HEK293 (cell line): ENCODE measurements around the gene WDR47.

ENCODE experiments used
- BCL11B ChIP-seq: fragments of 450-650 bp; formaldehyde crosslinking; IDR thresholded peaks from 2 replicates; pipeline ENCODE4 v1.5.1; 2016; ENCODE audit warnings: low read depth, missing biosample characterization, missing genetic modification characterization
- GLIS2 ChIP-seq: fragments of 450-650 bp; formaldehyde crosslinking; IDR thresholded peaks from 2 replicates; pipeline ENCODE4 v1.5.1; 2016; ENCODE audit warnings: missing biosample characterization, missing genetic modification characterization
- HIC1 ChIP-seq: fragments of 450-650 bp; formaldehyde crosslinking; IDR thresholded peaks from 2 replicates; pipeline ENCODE4 v1.5.1; 2016; ENCODE audit warnings: missing biosample characterization, missing genetic modification characterization
- KLF1 ChIP-seq: fragments of 450-650 bp; formaldehyde crosslinking; IDR thresholded peaks from 2 replicates; pipeline ENCODE4 v1.5.1; 2016; ENCODE audit warnings: missing biosample characterization, missing genetic modification characterization
- MZF1 ChIP-seq: fragments of 450-650 bp; formaldehyde crosslinking; IDR thresholded peaks from 2 replicates; pipeline ENCODE4 v1.5.1; 2017; ENCODE audit warnings: missing biosample characterization, missing genetic modification characterization, borderline replicate concordance
- PBX3 ChIP-seq: sonication (generic); formaldehyde crosslinking; IDR thresholded peaks from 2 replicates; pipeline ENCODE4 v1.8.1; 2022; ENCODE audit warnings: mild to moderate bottlenecking, moderate library complexity, missing genetic modification reagents
- REPIN1 ChIP-seq: fragments of 450-650 bp; formaldehyde crosslinking; IDR thresholded peaks from 2 replicates; pipeline ENCODE4 v1.5.1; 2017; ENCODE audit warnings: missing biosample characterization, missing genetic modification characterization, low read depth
- SCRT2 ChIP-seq: fragments of 450-650 bp; formaldehyde crosslinking; IDR thresholded peaks from 2 replicates; pipeline ENCODE4 v1.5.1; 2016; ENCODE audit warnings: missing biosample characterization, missing genetic modification characterization
- SP7 ChIP-seq: fragments of 450-650 bp; formaldehyde crosslinking; IDR thresholded peaks from 2 replicates; pipeline ENCODE4 v1.5.1; 2016; ENCODE audit warnings: missing biosample characterization, missing genetic modification characterization
- TRIM28 ChIP-seq: IDR thresholded peaks from 2 replicates; pipeline ENCODE4 v1.6.1; 2011; ENCODE audit warnings: low read length, control low read depth, borderline replicate concordance
- ZBTB17 ChIP-seq: fragments of 450-650 bp; formaldehyde crosslinking; IDR thresholded peaks from 2 replicates; pipeline ENCODE4 v1.5.1; 2016; ENCODE audit warnings: missing biosample characterization, missing genetic modification characterization
- ZNF114 ChIP-seq: fragments of 450-650 bp; formaldehyde crosslinking; IDR thresholded peaks from 2 replicates; pipeline ENCODE4 v1.5.0; 2017; ENCODE audit warnings: missing biosample characterization, missing genetic modification characterization
- ZNF155 ChIP-seq: fragments of 450-650 bp; formaldehyde crosslinking; IDR thresholded peaks from 2 replicates; pipeline ENCODE4 v1.5.1; 2016; ENCODE audit warnings: missing biosample characterization, missing genetic modification characterization
- ZNF221 ChIP-seq: fragments of 450-650 bp; formaldehyde crosslinking; IDR thresholded peaks from 2 replicates; pipeline ENCODE4 v1.5.1; 2017; ENCODE audit warnings: missing biosample characterization, missing genetic modification characterization, borderline replicate concordance
- ZNF223 ChIP-seq: fragments of 450-650 bp; formaldehyde crosslinking; IDR thresholded peaks from 2 replicates; pipeline ENCODE4 v1.5.1; 2016; ENCODE audit warnings: missing biosample characterization, missing genetic modification characterization
- ZNF274 ChIP-seq, 2 experiments: fragments of 200-500 bp in 1 of 2; fragments of 450-650 bp in 1 of 2; sonication (Bioruptor generic) in 1 of 2; formaldehyde crosslinking in 1 of 2; IDR thresholded peaks; 2 replicates each; pipeline versions ENCODE4 v1.5.1 to v1.6.1; 2014 to 2016; ENCODE audit warnings: borderline replicate concordance in 1 of 2, inconsistent platforms in 1 of 2, low read length in 1 of 2, missing biosample characterization in 1 of 2, missing genetic modification characterization in 1 of 2
- ZNF302 ChIP-seq: fragments of 450-650 bp; formaldehyde crosslinking; IDR thresholded peaks from 2 replicates; pipeline ENCODE4 v1.5.1; 2016; ENCODE audit warnings: missing biosample characterization, missing genetic modification characterization, low read depth
- ZNF354C ChIP-seq: fragments of 450-650 bp; formaldehyde crosslinking; IDR thresholded peaks from 2 replicates; pipeline ENCODE4 v1.5.1; 2016; ENCODE audit warnings: missing biosample characterization, missing genetic modification characterization, low read depth, borderline replicate concordance
- ZNF433 ChIP-seq: fragments of 450-650 bp; formaldehyde crosslinking; IDR thresholded peaks from 2 replicates; pipeline ENCODE4 v1.5.1; 2016; ENCODE audit warnings: missing biosample characterization, missing genetic modification characterization, low read depth
- ZNF48 ChIP-seq: fragments of 450-650 bp; formaldehyde crosslinking; IDR thresholded peaks from 2 replicates; pipeline ENCODE4 v1.5.1; 2016; ENCODE audit warnings: missing biosample characterization, missing genetic modification characterization
- ZNF510 ChIP-seq: fragments of 450-650 bp; formaldehyde crosslinking; IDR thresholded peaks from 2 replicates; pipeline ENCODE4 v1.5.1; 2018; ENCODE audit warnings: mild to moderate bottlenecking, missing genetic modification characterization, missing biosample characterization; ENCODE audit not compliant: insufficient replicate concordance
- ZNF521 ChIP-seq: fragments of 450-650 bp; formaldehyde crosslinking; IDR thresholded peaks from 2 replicates; pipeline ENCODE4 v1.5.1; 2017; ENCODE audit warnings: missing biosample characterization, mild to moderate bottlenecking, missing genetic modification characterization
- ZNF529 ChIP-seq: fragments of 450-650 bp; formaldehyde crosslinking; IDR thresholded peaks from 2 replicates; pipeline ENCODE4 v1.5.1; 2017; ENCODE audit warnings: missing genetic modification characterization, missing biosample characterization; ENCODE audit not compliant: insufficient replicate concordance
- ZNF530 ChIP-seq: fragments of 450-650 bp; formaldehyde crosslinking; IDR thresholded peaks from 2 replicates; pipeline ENCODE4 v1.5.1; 2016; ENCODE audit warnings: low read depth, missing biosample characterization, missing genetic modification characterization
- ZNF544 ChIP-seq: fragments of 450-650 bp; formaldehyde crosslinking; IDR thresholded peaks from 2 replicates; pipeline ENCODE4 v1.5.0; 2017; ENCODE audit warnings: missing biosample characterization, missing genetic modification characterization
- ZNF560 ChIP-seq: fragments of 450-650 bp; formaldehyde crosslinking; IDR thresholded peaks from 2 replicates; pipeline ENCODE4 v1.5.1; 2017; ENCODE audit warnings: missing biosample characterization, missing genetic modification characterization, borderline replicate concordance
- ZNF621 ChIP-seq: fragments of 450-650 bp; formaldehyde crosslinking; IDR thresholded peaks from 2 replicates; pipeline ENCODE4 v1.5.1; 2017; ENCODE audit warnings: missing biosample characterization, missing genetic modification characterization
- ZNF670 ChIP-seq: fragments of 450-650 bp; formaldehyde crosslinking; IDR thresholded peaks from 2 replicates; pipeline ENCODE4 v1.5.1; 2016; ENCODE audit warnings: missing biosample characterization, missing genetic modification characterization, low read depth
- ZNF768 ChIP-seq: fragments of 450-650 bp; formaldehyde crosslinking; IDR thresholded peaks from 2 replicates; pipeline ENCODE4 v1.5.1; 2018; ENCODE audit warnings: missing biosample characterization, mild to moderate bottlenecking, missing genetic modification characterization
- ZNF843 ChIP-seq: fragments of 450-650 bp; formaldehyde crosslinking; IDR thresholded peaks from 2 replicates; pipeline ENCODE4 v1.5.1; 2016; ENCODE audit warnings: missing biosample characterization, missing genetic modification characterization
- TF ChIP-seq, protein P1 (sequence below): fragments of 450-650 bp; formaldehyde crosslinking; IDR thresholded peaks from 2 replicates; pipeline ENCODE4 v1.5.1; 2016; ENCODE audit warnings: missing biosample characterization, missing genetic modification characterization
- TF ChIP-seq, protein P2 (sequence below): fragments of 450-650 bp; formaldehyde crosslinking; IDR thresholded peaks from 2 replicates; pipeline ENCODE4 v1.5.1; 2017; ENCODE audit warnings: missing biosample characterization, missing genetic modification characterization
- TF ChIP-seq, protein P3 (sequence below): fragments of 450-650 bp; formaldehyde crosslinking; IDR thresholded peaks from 2 replicates; pipeline ENCODE4 v1.5.1; 2016; ENCODE audit warnings: missing biosample characterization, missing genetic modification characterization

WDR47 gene

DNA sequence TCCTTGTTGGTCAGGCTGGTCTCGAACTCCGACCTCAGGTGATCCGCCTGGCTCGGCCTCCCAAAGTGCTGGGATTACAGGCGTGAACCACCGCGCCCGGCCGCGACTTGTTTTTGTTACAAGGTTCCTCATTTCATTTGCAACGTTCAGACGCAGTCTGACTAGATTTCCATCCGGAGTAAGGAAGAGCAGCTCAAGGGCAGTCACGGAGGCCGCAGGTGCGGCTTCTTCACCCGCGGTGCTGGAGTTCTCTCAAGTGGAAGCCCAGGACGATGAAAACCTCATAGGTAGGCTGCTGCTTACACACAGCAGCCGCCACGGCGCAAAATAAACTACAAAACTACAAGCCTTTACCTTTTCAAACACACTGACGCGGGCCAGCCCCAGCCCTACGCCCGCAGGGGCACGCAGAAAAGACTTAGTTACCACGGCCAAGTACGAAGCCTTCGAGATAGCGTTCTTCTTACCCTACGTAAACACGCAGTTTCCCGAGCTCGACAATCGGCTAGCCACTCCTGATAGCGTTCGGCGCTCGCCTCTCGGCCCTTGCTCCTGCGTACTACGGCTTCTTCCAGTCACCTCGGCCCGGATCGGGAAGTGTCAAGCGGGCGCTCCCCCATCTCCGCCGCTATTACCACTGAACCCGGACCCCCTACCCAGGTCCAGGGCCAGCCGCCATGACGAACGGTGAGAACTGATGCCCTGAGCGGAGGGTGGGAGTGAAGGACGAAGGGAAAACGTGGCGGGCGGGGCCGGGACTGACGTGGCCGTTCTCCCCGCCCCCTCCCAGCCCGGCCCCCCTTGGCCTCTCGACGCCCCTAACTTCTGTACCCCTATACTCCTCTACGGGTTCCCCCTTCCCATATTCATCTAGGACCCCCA lies 48.5 kb upstream of the WDR47 start, which contains the start of gene TMEM167B (continued):
- TF ChIP-seq, protein P1, sequence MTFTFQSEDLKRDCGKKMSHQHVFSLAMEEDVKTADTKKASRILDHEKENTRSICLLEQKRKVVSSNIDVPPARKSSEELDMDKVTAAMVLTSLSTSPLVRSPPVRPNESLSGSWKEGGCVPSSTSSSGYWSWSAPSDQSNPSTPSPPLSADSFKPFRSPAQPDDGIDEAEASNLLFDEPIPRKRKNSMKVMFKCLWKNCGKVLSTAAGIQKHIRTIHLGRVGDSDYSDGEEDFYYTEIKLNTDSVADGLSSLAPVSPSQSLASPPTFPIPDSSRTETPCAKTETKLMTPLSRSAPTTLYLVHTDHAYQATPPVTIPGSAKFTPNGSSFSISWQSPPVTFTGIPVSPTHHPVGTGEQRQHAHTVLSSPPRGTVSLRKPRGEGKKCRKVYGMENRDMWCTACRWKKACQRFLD: no peak
- TF ChIP-seq ZNF223 (tag by site-specific recombination) (no peak; the same call in 1 of the 2 replicates), ZNF768 (tag by site-specific recombination) (no peak), ZNF274 (IDR thresholded peaks at IDR 0.05; ENCODE audit: low read length) (no peak), ZNF274 (tag by site-specific recombination; IDR thresholded peaks at IDR 0.05; ENCODE audit: borderline replicate concordance) (no peak), ZNF530 (no peak), ZNF155 (no peak), ZNF354C (tag by site-specific recombination) (no peak), ZNF221 (tag by site-specific recombination) (no peak), ZNF843 (tag by site-specific recombination) (peak; percentile 70), SCRT2 (tag by site-specific recombination) (peak; percentile 34; the same call in 1 of the 2 replicates), GLIS2 (tag by site-specific recombination) (peak; percentile 94), SP7 (peak; percentile 94), ZNF544 (tag by site-specific recombination) (no peak), TRIM28 (peak; percentile 68; the same call in 1 of the 2 replicates), MZF1 (tag by site-specific recombination) (no peak), ZNF433 (tag by site-specific recombination) (no peak), ZNF521 (tag by site-specific recombination) (no peak), PBX3 (CRISPR knock-in tag) (no peak), ZNF529 (tag by site-specific recombination) (no peak), ZNF114 (tag by site-specific recombination) (no peak), HIC1 (tag by site-specific recombination) (no peak), ZBTB17 (tag by site-specific recombination) (peak; percentile 100), ZNF302 (tag by site-specific recombination) (no peak), ZNF510 (no peak), ZNF560 (tag by site-specific recombination) (no peak), KLF1 (tag by site-specific recombination) (peak; percentile 46; the same call in 1 of the 2 replicates), ZNF621 (tag by site-specific recombination) (no peak), REPIN1 (tag by site-specific recombination) (no peak), BCL11B (tag by site-specific recombination) (peak; percentile 46; the same call in 1 of the 2 replicates), ZNF48 (no peak), ZNF670 (tag by site-specific recombination) (no peak)
- TF ChIP-seq, protein P2, sequence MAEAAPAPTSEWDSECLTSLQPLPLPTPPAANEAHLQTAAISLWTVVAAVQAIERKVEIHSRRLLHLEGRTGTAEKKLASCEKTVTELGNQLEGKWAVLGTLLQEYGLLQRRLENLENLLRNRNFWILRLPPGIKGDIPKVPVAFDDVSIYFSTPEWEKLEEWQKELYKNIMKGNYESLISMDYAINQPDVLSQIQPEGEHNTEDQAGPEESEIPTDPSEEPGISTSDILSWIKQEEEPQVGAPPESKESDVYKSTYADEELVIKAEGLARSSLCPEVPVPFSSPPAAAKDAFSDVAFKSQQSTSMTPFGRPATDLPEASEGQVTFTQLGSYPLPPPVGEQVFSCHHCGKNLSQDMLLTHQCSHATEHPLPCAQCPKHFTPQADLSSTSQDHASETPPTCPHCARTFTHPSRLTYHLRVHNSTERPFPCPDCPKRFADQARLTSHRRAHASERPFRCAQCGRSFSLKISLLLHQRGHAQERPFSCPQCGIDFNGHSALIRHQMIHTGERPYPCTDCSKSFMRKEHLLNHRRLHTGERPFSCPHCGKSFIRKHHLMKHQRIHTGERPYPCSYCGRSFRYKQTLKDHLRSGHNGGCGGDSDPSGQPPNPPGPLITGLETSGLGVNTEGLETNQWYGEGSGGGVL (tag by site-specific recombination): peak; percentile 40
- TF ChIP-seq, protein P3, sequence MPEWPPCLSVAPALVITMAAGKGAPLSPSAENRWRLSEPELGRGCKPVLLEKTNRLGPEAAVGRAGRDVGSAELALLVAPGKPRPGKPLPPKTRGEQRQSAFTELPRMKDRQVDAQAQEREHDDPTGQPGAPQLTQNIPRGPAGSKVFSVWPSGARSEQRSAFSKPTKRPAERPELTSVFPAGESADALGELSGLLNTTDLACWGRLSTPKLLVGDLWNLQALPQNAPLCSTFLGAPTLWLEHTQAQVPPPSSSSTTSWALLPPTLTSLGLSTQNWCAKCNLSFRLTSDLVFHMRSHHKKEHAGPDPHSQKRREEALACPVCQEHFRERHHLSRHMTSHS (tag by site-specific recombination): no peak
